Hepatocyte (in vitro differentiated cells): Measurements from ENCODE around the gene PAK1. TPM values are rescaled to one million over a fixed set of nuclear protein-coding genes. Genes with fewer than 3 reads are reported as not detected.
"Not testable (repeated sequence)": the region's sequence is repeated elsewhere in the genome, so short reads cannot be mapped to it uniquely, and the experiment has no call there.

Experiments
- DNase-seq: peaks from one replicate; pipeline ENCODE4 v3.0.0-alpha.2; 2016; ENCODE audit warnings: low spot score
- H2AFZ ChIP-seq: fragments of 200-600 bp; sonication (generic); 2 replicates; pipeline ENCODE4 v1.6.0; 2016; ENCODE audit warnings: antibody characterized with exemption, mild to moderate bottlenecking
- H3K27ac ChIP-seq: fragments of 200-600 bp; sonication (generic); 2 replicates; pipeline ENCODE4 v1.5.1; 2016; ENCODE audit warnings: mild to moderate bottlenecking
- H3K27me3 ChIP-seq: fragments of 200-600 bp; sonication (generic); 2 replicates; pipeline ENCODE4 v1.6.1; 2016
- H3K36me3 ChIP-seq: fragments of 200-600 bp; sonication (generic); replicated peaks from 2 replicates; pipeline ENCODE4 v1.5.1; 2016; ENCODE audit warnings: low read depth; ENCODE audit not compliant: insufficient read depth
- H3K4me1 ChIP-seq: fragments of 200-600 bp; sonication (generic); 2 replicates; pipeline ENCODE4 v1.5.1; 2016; ENCODE audit warnings: mild to moderate bottlenecking, moderate library complexity; ENCODE audit not compliant: insufficient read depth
- H3K4me2 ChIP-seq: fragments of 200-600 bp; sonication (generic); 2 replicates; pipeline ENCODE4 v1.6.0; 2016
- H3K4me3 ChIP-seq: fragments of 200-600 bp; sonication (generic); 2 replicates; pipeline ENCODE4 v1.5.1; 2016; ENCODE audit warnings: mild to moderate bottlenecking
- H3K79me2 ChIP-seq: fragments of 200-600 bp; sonication (generic); 2 replicates; pipeline ENCODE4 v1.6.0; 2017; ENCODE audit warnings: mild to moderate bottlenecking
- H3K9me2 ChIP-seq: fragments of 200-600 bp; sonication (generic); replicated peaks from 2 replicates; pipeline ENCODE4 v1.6.0; 2017; ENCODE audit warnings: mild to moderate bottlenecking; ENCODE audit not compliant: insufficient read depth
- H3K9me3 ChIP-seq: fragments of 200-600 bp; sonication (generic); 2 replicates; pipeline ENCODE4 v1.5.1; 2016; ENCODE audit warnings: low read depth, mild to moderate bottlenecking
- H4K20me1 ChIP-seq: fragments of 200-600 bp; sonication (generic); 2 replicates; pipeline ENCODE4 v1.6.0; 2016; ENCODE audit warnings: mild to moderate bottlenecking; ENCODE audit not compliant: insufficient read depth, poor library complexity, severe bottlenecking
- CTCF ChIP-seq: fragments of 200-600 bp; sonication (generic); IDR thresholded peaks from 2 replicates; pipeline ENCODE4 v1.5.1; 2016; ENCODE audit warnings: antibody characterized with exemption, mild to moderate bottlenecking; ENCODE audit not compliant: poor library complexity
- EZH2 ChIP-seq: fragments of 200-600 bp; sonication (generic); IDR thresholded peaks from 2 replicates; pipeline ENCODE4 v1.6.1; 2016; ENCODE audit warnings: antibody characterized with exemption, mild to moderate bottlenecking, borderline replicate concordance
- EZH2phosphoT487 ChIP-seq: fragments of 200-600 bp; sonication (generic); IDR thresholded peaks from one replicate; pipeline ENCODE4 v1.6.1; 2018; ENCODE audit warnings: antibody characterized with exemption, mild to moderate bottlenecking, low read depth, moderate library complexity; ENCODE audit not compliant: unreplicated experiment, severe bottlenecking
- WGBS: methylation state at CpG from one replicate; pipeline ENCODE4 v1.1.6; 2016; ENCODE audit warnings: low lambda C conversion rate; ENCODE audit errors: missing lambda C conversion rate; 5-methylcytosine and 5-hydroxymethylcytosine counted together
- polyA plus RNA-seq: library from polyadenylated mRNA; unstranded; fragments of >200 nt; fragmentation: Nextera tagmentation; extraction: Ambion mirVana; gene quantifications from 2 replicates; pipeline ENCODE4 v1.2.1, GENCODE V29; 2016
- total RNA-seq: library from RNA; depleted of rRNA; stranded (reverse); fragments of >200 nt; gene quantifications from 2 replicates; pipeline ENCODE4 v1.2.3, GENCODE V29; 2014

The PAK1 gene
- total and polyA plus RNA-seq, 2 experiments from 2014 or later = 30.3 to 62.0 TPM

DNA sequence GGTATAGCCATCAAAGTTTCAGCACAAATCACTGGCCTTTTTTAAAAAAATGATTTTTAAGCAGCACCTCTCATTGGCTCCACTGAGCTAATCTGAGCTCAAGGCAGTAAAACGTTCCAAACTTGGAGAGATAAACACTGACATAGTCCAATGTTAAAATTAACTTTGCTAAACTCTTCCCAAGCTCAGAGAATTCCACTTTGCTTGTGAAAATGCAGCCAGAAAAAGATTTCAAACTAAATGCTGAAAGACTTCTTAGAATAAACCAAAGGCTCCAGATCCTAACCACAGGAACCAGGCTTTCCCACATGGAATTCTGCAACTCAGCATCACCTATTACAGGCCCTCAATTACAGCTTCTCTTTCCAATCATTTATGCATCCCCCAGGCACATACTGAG, 87.7 kb downstream of the PAK1 start:
- no peak for TF ChIP-seq EZH2
- TF ChIP-seq CTCF = no peak
- TF ChIP-seq EZH2phosphoT487 = no peak
- no peak for DNase-seq
- no peaks in the 10 kb centered on the region for H3K36me3 ChIP-seq
- H3K9me2 ChIP-seq = no peaks in the 10 kb centered on the region
- H3K4me1 ChIP-seq = no peaks in the 10 kb centered on the region
- peaks cover 8% of the 10 kb centered on the region for H3K79me2 ChIP-seq
- no peaks in the 10 kb centered on the region for H3K27me3 ChIP-seq
- H3K27ac ChIP-seq = no peak overlapping the region
- no peak overlapping the region for H2AFZ ChIP-seq
- WGBS = 63% methylated on average over 1 of the region's 1 CpG
- H4K20me1 ChIP-seq = no peaks in the 10 kb centered on the region
- H3K4me3 ChIP-seq = no peak overlapping the region
- no peaks in the 10 kb centered on the region for H3K9me3 ChIP-seq
- no peak overlapping the region for H3K4me2 ChIP-seq

DNA sequence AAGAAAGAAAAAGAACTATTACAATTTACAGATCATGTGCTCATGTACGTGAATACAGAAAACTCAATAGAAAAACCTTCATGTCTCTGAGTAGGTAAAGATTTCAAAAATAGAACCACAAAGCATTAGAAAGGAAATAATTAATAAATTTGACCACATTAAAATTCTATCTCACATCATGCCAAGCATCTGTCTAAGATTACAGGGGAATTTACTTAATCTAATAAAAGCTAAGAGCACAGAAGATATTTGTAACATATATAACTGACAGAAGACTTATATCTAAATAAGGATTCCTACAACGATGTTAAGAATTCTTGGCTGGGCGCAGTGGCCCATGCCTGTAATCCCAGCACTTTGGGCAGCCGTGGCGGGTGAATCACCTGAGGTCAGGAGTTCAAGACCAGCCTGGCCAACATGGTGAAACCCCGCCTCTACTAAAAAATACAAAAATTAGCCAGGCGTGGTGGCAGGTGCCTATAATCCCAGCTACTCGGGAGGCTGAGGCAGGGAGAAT, 88.6 kb downstream of the PAK1 start:
- not testable (repeated sequence) for H2AFZ ChIP-seq, H3K9me2 ChIP-seq, H4K20me1 ChIP-seq, H3K9me3 ChIP-seq, H3K4me3 ChIP-seq, H3K4me2 ChIP-seq, H3K27me3 ChIP-seq, H3K36me3 ChIP-seq, H3K79me2 ChIP-seq, H3K4me1 ChIP-seq, H3K27ac ChIP-seq, DNase-seq
- WGBS = 88% methylated on average over 8 of the region's 8 CpGs

GRCh38 chr11:77384571-77384970, 89.3 kb downstream of the PAK1 start:
- Histone ChIP-seq H2AFZ (no peak overlapping the region), H3K4me3 (no peak overlapping the region), H3K4me2 (no peak overlapping the region), H3K9me3 (no peaks in the 10 kb centered on the region), H4K20me1 (no peaks in the 10 kb centered on the region), H3K79me2 (peaks cover 4% of the 10 kb centered on the region), H3K27me3 (no peaks in the 10 kb centered on the region), H3K4me1 (no peaks in the 10 kb centered on the region), H3K36me3 (no peaks in the 10 kb centered on the region), H3K9me2 (no peaks in the 10 kb centered on the region), H3K27ac (no peak overlapping the region)
- WGBS = 48% methylated on average over 2 of the region's 2 CpGs
- no peak for DNase-seq
- TF ChIP-seq EZH2phosphoT487 = no peak
- no peak for TF ChIP-seq CTCF
- no peak for TF ChIP-seq EZH2

DNA sequence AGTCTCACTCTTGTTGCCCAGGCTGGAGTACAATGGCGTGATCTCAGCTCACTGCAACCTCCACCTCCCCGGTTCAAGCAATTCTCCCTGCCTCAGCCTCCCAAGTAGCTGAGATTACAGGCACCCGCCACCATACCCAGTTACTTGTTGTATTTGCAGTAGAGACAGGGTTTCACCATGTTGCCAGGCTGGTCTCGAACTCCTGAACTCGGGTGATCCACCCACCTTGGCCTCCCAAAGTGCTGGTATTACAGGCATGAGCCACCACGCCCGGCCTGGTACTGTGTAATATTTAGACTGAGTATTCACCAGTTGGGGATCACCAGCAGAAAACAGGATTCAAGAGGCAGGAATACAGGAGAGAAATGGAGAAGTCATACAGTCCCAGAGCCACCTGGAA, 90.5 kb downstream of the PAK1 start:
- not testable (repeated sequence) for DNase-seq, H3K4me3 ChIP-seq, H2AFZ ChIP-seq, H3K4me2 ChIP-seq, H3K79me2 ChIP-seq, H3K27ac ChIP-seq, H3K27me3 ChIP-seq, H3K4me1 ChIP-seq, H3K9me3 ChIP-seq, H3K36me3 ChIP-seq, H4K20me1 ChIP-seq, H3K9me2 ChIP-seq
- 99% methylated on average over 7 of the region's 7 CpGs for WGBS
